HCT116 (cell line): ENCODE results near the gene PIK3CB.

Experiments used
- POLR2A ChIP-seq: IDR thresholded peaks from 2 replicates; pipeline ENCODE4 v1.7.0; 2011; ENCODE audit warnings: borderline replicate concordance; ENCODE audit not compliant: insufficient read depth, insufficient read length; ENCODE audit errors: extremely low read depth
- TF ChIP-seq, protein P1 (sequence below), 3 experiments: fragments of 200-600 bp in 1 of 3; sonication (generic) in 1 of 3; IDR thresholded peaks in 2 of 3; conservative IDR thresholded peaks in 1 of 3; 2 replicates each; pipeline ENCODE4 v1.5.1; 2012 to 2017; ENCODE audit warnings: low read depth in 2 of 3, low read length in 2 of 3, antibody characterized with exemption in 1 of 3, borderline replicate concordance in 1 of 3, control low read depth in 1 of 3, mild to moderate bottlenecking in 1 of 3, mixed read lengths in 1 of 3, mixed run types in 1 of 3, moderate library complexity in 1 of 3; ENCODE audit not compliant: insufficient read depth in 1 of 3

- TF ChIP-seq, protein P1, sequence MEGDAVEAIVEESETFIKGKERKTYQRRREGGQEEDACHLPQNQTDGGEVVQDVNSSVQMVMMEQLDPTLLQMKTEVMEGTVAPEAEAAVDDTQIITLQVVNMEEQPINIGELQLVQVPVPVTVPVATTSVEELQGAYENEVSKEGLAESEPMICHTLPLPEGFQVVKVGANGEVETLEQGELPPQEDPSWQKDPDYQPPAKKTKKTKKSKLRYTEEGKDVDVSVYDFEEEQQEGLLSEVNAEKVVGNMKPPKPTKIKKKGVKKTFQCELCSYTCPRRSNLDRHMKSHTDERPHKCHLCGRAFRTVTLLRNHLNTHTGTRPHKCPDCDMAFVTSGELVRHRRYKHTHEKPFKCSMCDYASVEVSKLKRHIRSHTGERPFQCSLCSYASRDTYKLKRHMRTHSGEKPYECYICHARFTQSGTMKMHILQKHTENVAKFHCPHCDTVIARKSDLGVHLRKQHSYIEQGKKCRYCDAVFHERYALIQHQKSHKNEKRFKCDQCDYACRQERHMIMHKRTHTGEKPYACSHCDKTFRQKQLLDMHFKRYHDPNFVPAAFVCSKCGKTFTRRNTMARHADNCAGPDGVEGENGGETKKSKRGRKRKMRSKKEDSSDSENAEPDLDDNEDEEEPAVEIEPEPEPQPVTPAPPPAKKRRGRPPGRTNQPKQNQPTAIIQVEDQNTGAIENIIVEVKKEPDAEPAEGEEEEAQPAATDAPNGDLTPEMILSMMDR (IDR thresholded peaks at IDR 0.05 in 2 of 3, conservative IDR thresholded peaks at IDR 0.05 in 1 of 3; ENCODE audit: borderline replicate concordance in 1 of 3, insufficient read depth in 1 of 3, low read depth in 2 of 3, low read length in 2 of 3): no peak
- TF ChIP-seq POLR2A: no peak
Observed at GRCh38 chr3:138835397-138835757, 649 bp upstream of the PIK3CB start.
